Effector CD8-positive, alpha-beta T cell (primary cell): Measurements from ENCODE around the gene RABGAP1L.
"Not testable (repeated sequence)": the region's sequence is repeated elsewhere in the genome, so short reads cannot be mapped to it uniquely, and the experiment has no call there.

Experiments used
- DNase-seq: peaks from one replicate; lab custom pipeline; 2025; lab: John Stamatoyannopoulos, UW

Gene RABGAP1L

DNA sequence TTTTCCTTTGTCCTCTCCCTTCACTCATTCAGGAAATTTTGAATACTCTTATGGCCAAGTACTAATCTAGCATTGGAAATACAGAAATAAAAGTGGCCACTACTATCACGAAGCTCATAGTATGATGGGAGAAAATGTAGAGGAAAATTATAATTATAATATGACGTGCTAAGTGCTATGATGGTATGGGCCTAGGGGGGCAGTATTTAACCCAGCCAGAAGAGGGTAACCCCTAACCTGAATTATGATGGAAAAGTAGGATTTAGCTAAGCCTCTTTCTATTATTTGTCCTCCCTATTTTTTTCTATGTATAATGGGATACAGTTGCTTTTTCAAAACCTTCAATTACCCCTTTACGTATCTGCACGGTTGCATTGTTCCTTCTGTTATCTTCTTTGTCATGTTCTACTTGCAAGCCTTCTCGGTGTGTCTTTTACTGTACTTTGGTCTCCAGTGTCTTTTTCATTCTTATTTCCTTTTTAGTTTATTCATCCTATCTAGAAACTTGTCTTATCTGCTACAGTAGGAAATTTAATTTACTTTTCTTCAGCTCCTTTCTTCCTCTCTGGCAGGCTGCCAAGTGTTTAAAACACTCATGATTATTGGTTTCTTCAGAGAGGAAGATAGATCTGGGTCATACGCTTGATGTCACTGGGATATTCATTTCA lies 199.6 kb downstream of the RABGAP1L start:
- no peak for DNase-seq

DNA sequence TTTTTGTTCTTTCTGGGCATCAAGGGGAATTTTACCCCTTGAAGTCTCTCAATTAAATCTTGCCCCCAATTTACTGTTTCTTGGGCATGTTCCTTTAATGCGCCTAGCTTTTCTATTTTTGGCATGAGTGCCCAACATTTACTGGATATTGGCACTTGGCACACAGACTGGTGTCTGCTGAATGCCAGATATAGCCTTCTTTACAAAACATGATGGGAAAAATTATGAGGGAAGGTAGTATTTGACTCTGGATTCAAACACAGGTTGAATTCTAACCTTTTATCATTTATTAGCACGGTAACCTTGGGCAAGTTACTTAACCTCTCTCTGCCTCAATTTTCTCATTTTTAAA lies 200.1 kb downstream of the RABGAP1L start:
- DNase-seq, result no peak

DNA sequence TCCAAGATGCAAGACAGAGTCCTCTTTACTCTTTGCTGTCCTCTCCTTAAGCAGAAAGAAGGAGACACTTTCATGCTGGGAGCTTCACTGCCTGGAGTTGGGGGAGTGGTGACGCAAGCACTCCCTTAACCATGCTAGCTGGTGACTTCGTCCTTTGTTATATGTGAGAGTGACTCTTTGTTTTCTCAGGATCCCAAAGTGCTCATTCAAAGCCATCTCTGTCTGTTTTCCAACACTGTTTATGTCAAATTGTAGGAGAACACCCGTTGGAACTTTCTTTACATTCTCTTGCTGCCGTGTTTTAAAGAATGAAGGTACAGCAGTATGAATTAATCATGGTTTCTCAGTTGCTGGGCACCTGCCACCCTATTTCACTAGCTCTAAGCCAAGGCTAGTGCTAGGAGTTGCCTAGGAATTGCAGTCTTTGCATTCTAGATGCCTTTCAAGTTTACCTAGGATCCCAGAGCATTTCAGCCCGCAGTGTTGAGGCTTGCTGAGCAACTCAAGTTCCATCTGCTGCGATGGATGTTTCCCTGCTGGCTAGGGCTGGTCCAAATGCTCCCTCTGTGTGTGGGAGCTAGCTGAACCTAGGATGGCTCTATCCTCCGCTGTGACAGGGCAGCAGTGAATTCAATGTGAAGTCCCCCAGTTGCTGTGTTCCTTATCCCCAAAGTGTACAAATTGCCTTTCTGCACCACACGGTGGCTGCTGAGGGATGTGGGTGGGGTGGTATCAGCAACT lies 205.8 kb downstream of the RABGAP1L start:
- DNase-seq, result no peak

DNA sequence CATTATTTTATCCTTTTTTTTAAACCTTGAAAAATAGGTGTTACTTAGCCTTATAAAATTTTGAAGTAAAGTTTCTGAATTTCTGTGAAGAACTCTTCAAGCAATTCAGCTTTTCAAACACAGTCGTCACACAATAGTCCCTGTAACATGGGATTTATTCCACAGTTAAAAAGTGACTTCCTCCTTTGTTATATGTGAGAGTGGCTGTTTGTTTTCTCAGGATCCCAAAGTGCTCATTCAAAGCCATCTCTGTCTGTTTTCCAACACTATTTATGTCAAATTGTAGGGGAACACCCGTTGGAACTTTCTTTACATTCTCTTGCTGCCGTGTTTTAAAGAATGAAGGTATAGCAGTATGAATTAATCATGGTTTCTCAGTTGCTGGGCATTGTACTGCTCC lies 207.6 kb downstream of the RABGAP1L start:
- DNase-seq, result no peak

DNA sequence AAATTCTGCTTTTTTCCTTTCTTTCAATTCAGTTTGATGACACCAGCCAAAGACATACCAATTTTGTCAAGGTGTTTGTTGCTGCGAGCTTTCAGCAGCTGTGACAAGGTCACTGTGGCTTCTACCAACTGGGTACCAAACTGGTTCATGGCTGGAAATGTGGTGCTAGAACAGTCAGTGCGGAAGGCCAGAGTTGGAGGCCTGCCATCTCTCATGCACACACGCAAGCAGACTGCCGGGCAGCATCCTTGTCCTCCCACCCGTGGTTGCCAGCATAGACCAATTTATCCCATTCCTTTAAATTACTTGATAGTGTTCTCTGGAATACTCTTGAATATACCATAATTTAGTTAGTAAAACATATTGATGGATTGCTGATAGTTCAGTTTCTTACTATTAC lies 208.6 kb downstream of the RABGAP1L start:
- DNase-seq, result no peak

DNA sequence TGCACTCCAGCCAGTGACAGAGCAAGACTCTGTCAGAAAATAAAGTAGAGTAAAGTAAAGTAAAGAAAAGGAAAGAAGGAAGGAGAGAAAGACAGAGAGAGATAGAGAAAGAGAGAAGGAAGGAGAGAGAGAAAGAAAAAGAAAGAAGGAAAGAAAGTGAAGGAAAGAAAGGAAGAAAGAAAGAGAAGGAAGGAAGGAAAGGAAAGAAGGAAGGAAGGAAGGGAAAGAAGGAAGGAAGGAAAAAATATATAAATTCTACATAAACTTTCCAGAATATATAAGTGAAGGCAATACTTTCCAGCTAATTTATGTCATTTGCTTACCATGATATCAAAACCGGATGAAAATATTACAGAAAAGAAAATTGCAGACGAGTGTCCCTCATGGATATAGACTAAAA lies 216.7 kb downstream of the RABGAP1L start:
- no peak for DNase-seq

DNA sequence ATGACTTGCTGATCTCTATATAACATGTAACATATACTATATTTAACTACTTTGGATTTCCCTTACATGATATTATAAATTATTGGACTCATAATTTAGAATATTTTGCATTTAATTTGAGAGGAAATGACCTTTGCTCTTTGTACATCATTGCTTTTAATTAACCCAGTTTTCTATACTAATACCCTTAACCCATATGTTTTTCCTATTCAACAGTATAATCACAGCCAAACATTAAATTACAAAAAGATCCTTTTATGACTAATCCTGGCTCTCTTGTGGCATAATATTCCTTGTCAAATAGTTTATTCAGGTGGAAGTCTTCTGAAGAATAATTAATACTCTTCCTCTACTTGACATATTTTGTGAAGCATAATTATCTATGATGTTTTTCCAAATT lies 232.4 kb downstream of the RABGAP1L start:
- DNase-seq, result no peak

DNA sequence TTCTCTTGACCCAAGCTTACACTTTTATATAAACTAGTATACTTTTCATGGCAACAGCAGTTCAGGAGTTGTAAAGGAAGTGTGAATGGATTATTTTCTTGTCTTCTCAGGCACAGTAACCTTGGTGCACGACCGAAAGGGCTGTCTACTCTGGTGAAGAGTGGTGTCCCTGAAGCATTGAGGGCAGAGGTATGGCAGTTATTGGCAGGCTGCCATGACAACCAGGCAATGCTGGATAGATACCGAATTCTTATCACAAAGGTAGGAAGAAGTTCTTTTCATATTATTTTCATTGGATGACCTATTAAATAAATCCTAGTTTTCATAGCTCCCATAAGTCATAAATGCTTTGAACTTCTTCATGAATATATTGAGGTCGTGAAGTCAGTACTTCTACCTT lies 234.6 kb downstream of the RABGAP1L start:
- no peak for DNase-seq

DNA sequence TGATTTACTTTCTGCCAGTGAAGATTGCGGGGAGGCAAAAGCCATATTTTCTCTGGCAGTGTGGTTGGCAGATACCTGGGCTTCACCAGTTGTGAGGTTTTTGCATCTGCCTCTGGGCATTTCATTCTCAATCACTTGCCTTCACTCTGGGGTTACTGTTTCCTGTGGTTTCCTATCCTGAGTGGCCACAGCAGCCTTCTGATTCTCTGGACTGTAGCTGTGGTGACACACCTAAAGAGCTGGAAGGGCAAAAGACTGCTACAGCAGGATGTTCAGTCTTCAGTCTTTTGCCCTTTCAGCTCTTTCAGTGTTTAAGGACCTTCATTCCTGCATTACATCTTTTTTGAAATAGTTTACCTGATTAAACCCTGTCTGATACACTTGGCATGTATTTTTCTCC lies 237.9 kb downstream of the RABGAP1L start:
- no peak for DNase-seq

DNA sequence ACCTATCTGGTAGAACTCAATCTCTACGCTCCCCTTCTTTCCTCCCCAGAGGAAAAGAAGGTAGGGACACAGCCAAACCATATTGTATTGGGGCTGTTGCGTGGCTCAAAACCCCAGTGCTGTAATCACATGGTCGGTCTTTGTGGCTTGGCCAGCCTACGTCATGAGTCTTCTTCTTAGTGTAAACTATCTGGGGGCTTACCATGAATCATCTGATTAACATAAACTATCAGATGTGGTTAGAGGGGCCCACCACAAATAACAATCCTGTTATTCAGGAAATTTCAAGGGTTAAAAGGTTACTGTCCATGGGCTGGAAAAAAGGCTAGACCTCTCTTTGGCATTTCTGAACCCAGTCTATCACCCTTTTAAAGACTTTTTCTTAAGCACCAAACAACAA lies 238.9 kb downstream of the RABGAP1L start:
- DNase-seq, result no peak

DNA sequence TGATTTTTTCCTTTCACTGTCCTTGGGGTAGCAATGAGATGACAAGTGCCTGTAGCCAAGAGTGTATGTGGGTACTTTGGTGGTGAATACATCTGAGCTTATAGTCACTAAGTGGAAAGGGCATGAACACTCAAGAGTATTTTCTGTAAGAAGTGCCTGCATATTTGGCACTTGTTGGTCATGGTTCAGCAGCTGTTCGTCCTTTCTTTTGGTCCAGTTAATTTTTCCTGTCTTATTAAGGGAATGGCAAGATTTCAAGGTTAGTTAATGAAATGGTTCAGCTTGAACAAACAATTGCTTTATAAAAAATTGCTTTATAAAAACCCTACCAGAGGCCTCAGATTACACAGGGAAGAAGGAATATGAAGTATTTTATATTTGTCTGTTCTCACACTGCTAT lies 239.9 kb downstream of the RABGAP1L start:
- DNase-seq, result no peak

DNA sequence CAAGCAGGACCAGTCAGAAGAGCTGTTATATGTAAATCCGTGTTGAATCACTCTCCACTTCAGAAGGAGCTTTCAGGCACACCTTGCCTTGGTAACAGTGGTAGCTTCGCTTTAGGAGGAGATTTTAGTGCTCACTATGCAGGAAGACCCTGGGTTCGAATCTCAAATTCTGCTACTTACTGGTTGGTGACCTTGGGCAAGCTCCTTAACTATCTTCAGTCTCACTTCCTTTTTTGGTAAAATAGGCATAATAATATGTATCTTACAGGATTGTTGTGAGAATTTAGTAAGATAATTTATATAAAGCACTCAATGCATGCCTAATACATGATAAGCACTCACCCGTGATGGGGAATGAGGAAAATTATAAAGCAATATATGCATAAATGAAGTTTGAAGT lies 241.8 kb downstream of the RABGAP1L start:
- DNase-seq, result no peak

DNA sequence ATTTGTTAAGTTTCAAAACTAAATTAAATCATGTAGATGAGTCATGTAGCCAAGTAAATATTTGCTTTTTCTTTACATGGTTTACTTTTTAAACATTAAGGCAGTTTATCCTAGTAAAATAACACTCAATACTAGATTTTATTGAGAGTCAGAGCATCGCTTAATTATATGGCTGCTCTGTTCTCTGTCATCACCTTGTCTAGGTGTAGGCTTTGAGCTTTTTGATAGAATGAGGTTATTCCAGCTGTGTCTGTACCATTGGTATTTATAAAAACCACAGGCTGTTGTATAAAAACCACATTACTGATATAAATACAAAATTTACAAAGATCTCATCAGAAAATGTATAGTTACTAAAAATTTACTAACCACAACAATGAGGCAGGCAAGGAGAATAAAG lies 245.9 kb downstream of the RABGAP1L start:
- DNase-seq, result no peak

DNA sequence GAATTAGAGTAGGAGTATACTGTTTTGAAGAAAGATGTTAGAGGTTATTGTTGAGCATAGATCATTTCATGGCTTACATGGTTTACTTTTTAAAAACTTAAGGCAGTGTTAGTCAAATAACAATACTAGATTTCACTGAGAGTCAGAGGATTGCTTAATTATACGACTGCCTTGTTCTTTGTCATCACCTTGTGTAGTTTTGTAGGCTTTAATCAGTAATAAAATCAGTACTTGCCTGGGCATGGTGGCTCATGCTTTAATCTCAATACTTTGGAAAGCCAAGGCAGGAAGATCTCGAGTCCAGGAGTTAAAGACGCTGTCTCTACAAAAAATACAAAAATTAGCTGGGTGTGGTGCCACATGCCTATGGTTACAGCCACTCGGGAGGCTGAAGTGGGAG lies 247.1 kb downstream of the RABGAP1L start:
- no peak for DNase-seq

DNA sequence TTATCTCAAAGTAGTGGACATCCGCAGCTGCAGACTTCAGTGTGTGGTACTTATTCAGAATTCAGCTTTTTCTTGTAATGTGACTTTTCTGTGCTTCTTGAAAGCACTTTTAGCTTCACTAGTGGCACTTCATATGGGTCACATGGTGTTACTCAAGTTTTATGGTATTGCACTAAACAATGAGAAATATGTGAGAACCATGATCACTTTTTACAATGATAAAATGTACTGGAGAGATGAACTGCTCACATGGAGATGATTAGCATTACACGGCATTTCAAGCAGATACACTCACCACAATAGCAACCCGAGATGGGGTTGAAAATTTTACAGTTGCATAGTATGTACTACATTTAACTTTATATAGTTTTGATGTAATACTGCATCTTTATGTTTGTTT lies 248.3 kb downstream of the RABGAP1L start:
- no peak for DNase-seq

DNA sequence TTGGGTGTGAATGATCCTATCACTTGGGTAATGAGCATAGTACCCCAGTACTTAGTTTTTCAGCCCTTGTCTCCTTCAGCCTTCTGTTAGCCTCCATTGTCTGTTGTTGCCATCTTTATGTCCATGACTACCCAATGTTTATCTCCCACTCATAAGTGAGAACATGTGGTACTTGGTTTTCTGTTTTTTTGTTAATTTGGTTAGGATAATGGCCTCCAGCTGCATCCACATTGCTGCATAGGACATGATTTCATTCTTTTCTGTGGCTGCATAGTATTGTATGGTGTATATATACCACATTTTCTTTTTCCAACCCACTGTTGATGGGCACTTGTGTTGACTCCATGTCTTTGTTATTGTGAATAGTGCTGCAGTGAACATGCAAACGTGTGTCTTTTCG lies 248.8 kb downstream of the RABGAP1L start:
- DNase-seq, result no peak

DNA sequence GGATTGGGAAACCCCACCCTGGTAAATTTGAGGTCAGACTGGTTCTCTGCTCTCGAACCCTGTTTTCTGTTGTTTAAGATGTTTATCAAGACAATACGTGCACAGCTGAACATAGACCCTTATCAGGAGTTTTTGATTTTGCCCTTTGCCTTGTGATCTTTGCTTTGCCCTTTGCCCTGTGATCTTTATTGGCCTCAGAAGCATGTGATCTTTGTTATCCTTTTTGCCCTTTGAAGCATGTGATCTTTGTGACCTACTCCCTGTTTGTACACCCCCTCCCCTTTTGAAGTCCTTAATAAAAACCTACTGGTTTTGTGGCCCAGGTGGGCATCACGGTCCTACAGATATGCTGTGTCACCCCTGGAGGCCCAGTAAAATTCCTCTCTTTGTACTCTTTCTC lies 250.5 kb downstream of the RABGAP1L start:
- not testable (repeated sequence) for DNase-seq

DNA sequence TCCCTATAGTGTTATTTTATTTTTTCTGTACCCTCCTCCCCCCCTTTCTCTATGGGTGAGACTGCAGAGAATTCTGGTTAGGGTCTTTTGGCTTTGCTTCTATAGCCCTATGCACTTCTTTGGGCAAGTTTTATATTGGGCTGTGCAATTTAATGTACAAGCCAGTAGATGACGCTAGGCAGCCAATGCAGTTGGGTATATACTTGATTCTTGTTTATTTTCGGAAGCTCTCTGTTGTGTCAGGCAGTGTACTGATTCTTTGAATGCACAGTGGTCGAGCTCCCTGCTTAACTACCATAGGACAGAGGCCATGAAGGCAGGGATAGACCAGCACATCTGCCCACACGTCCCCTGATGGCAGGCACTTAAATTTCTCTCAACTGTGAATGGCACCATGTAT lies 254.3 kb downstream of the RABGAP1L start:
- no peak for DNase-seq

DNA sequence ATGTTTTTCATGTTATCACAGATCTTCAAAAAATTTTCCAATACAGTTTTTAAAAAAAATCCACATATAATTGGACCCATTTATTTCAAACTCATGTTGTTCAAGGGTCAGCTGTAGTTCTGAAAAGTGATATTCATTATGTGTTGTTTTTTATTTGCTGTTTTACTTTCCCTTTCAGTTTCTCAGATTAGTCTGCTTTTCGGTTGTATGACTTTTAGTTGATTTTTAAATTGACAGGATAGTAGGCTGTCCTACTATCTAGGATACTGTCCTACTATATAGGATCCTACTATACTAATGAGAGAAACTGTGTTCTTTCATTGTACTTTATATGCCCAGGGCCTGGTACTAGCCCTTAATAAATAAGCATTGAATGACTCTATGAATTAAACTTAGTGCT lies 254.9 kb downstream of the RABGAP1L start:
- DNase-seq, result no peak

DNA sequence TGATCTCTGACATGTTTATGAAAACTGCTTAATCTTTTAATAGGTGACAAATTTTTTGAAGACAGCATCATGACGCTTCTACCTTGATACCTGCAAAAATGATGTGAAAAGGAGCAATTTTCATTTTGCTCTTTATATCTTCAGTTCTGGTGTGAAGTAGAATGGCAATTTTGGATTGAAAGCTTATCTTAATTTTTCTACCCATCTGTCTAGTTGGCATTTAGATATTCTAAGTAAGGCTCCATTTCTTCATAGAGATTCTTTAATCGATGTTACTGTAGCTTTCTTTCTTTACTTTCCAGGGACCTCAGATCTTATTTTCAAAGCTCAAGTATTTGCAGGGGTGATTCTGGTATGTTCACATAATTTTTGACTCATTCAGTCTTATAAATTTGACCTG lies 256.2 kb downstream of the RABGAP1L start:
- no peak for DNase-seq

DNA sequence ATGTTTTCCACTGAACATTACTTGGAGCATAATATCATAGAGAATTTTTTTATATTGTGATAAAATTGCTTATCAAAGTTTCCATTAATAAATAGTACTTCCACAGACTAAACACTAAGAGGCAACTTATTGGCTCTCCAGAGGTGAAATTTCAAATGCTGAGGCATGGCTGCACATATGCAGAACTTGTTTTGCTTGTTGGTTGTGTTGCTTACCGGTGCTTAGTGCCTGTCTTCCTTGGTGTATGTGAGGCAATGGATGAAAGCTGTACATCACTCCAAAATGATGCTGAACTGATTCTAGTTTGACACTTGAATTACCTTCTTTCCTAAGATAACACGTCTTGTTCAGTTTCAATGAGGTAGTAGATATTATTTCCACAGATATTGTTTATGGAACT lies 258.6 kb downstream of the RABGAP1L start:
- no peak for DNase-seq

DNA sequence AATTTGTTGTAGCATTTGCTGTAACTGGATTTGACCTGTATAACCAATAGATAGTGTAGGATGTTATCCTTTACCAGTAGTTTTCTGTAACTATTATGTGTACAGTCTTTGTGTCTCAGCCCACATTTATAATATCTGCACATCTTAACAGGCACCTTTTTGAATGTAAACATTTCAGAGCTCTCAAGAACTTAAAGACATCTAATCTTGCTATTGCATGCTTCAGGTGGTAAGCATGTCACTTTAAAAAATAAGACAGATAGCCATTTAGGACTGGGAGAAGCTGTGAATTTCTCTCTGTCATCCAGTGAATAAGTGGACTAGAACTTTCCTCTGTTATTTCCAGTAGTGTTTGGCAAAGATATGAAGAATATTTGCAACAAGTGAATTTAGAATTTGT lies 265.8 kb downstream of the RABGAP1L start:
- no peak for DNase-seq

DNA sequence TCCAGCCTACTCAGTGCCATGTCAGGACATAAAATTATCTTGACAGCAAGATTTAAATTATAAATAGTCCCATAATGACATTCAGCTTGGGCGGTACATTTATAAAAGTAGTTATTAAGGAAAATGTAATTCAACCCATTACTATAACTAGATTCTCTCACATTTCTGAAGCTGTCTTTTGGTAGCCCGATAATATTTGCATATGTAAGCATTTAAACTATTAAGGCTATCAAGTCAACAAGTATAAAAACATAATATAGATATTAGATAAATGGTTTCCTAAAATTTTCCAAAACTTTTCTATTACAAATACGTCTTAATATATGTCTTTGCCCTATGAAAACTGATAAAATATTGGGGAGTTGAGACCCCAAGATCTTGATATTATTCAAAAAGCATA lies 266.8 kb downstream of the RABGAP1L start:
- DNase-seq, result no peak

DNA sequence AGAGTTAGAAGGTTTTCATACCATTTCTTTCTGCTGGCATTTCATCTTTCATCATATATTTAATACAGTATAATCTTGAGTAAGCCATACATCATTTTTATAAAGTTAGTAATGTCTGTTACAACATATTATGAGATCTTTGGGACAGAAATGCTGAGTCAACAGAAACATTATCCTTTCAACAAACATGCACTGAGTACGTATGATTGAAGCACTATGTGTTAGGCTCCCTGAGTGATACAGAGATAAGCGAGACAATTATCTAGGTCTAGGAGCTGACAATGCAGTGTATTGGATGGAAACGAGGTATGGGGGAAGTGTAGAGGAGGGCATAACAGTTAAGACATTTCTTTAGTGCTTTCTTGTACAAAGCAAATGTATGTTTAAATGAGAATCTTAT lies 268.7 kb downstream of the RABGAP1L start:
- no peak for DNase-seq
